ENCODE measurements around the gene MEN1. TPM values are rescaled to one million over a fixed set of nuclear protein-coding genes. Genes with fewer than 3 reads are reported as not detected.
A peak's percentile ranks its signal among the peaks of the same experiment; 100 is the strongest.

MEN1 gene
- total RNA-seq, 2 experiments from 2014 or later, result 25.8 to 29.0 TPM

GRCh38 chr11:64789331-64790204, 20.8 kb downstream of the MEN1 start:
- no peaks in the 10 kb centered on the region for H3K36me3 Mint-ChIP-seq (ENCODE audit: low read depth)
- DNase-seq (no peak), ATAC-seq (no peak)
- H3K9me3 Mint-ChIP-seq, result no peaks in the 10 kb centered on the region
- no peak overlapping the region for H3K27ac Mint-ChIP-seq
- H3K27me3 Mint-ChIP-seq, result no peaks in the 10 kb centered on the region
- POLR2A ChIA-PET, result interaction anchor here (0.7 to 1.2 kb wide), 5 partner anchors 8 to 57 kb away, joined by 3 read pairs; partner anchors contain the start of gene MAP4K2
- peaks cover 11% of the 10 kb centered on the region for H3K4me1 Mint-ChIP-seq (ENCODE audit: low read depth)
- TF ChIP-seq CTCF (IDR thresholded peaks at IDR 0.05), result no peak
- CTCF ChIA-PET, result interaction anchor here (1.0 to 2.0 kb wide), 2 partner anchors 13 to 225 kb away, joined by 3 to 17 read pairs; partner anchors contain the start of gene MAP4K2
- intact Hi-C loops (cut with micrococcal nuclease), result no loop called here
- no peak overlapping the region for H3K4me3 Mint-ChIP-seq

GRCh38 chr11:64788321-64789215, 21.8 kb downstream of the MEN1 start:
- ChIA-PET CTCF (interaction anchor here (0.6 to 2.0 kb wide), 8 partner anchors 10 to 315 kb away, joined by 3 to 17 read pairs (median 4); partner anchors contain the start of genes MAP4K2 and SF1), POLR2A (interaction anchor here (0.6 to 2.7 kb wide), 9 partner anchors 9 to 58 kb away, joined by 3 to 7 read pairs (median 3); partner anchors contain the start of gene MAP4K2)
- no peaks in the 10 kb centered on the region for H3K9me3 Mint-ChIP-seq
- no peaks in the 10 kb centered on the region for H3K27me3 Mint-ChIP-seq
- no peaks in the 10 kb centered on the region for H3K36me3 Mint-ChIP-seq (ENCODE audit: low read depth)
- no peak for ATAC-seq
- no peak overlapping the region for H3K4me3 Mint-ChIP-seq
- intact Hi-C loops (cut with micrococcal nuclease), result no loop called here
- no peak for TF ChIP-seq CTCF (IDR thresholded peaks at IDR 0.05)
- H3K27ac Mint-ChIP-seq, result no peak overlapping the region
- no peak for DNase-seq
- peaks cover 4% of the 10 kb centered on the region for H3K4me1 Mint-ChIP-seq (ENCODE audit: low read depth)

GRCh38 chr11:64787526-64788320, 22.6 kb downstream of the MEN1 start:
- peak overlapping the region; percentile 49 for H3K27ac Mint-ChIP-seq

More at GRCh38 chr11:64787526-64788320, 22.6 kb downstream of the MEN1 start:
- CTCF ChIA-PET, result interaction anchor here (0.6 to 2.0 kb wide), 7 partner anchors 9 to 315 kb away, joined by 3 to 17 read pairs (median 4); partner anchors contain the start of genes MAP4K2 and SF1
- H3K9me3 Mint-ChIP-seq, result no peaks in the 10 kb centered on the region
- no peaks in the 10 kb centered on the region for H3K36me3 Mint-ChIP-seq (ENCODE audit: low read depth)
- H3K4me1 Mint-ChIP-seq (ENCODE audit: low read depth), result peaks cover 4% of the 10 kb centered on the region
- ATAC-seq, result peak; percentile 78
- POLR2A ChIA-PET, result interaction anchor here (0.6 to 2.7 kb wide), 4 partner anchors 11 to 21 kb away, joined by 3 to 7 read pairs (median 3); partner anchors contain the start of gene MAP4K2
- H3K27me3 Mint-ChIP-seq, result no peaks in the 10 kb centered on the region
- no peak overlapping the region for H3K4me3 Mint-ChIP-seq
- peak; percentile 66 for TF ChIP-seq CTCF (IDR thresholded peaks at IDR 0.05)
- intact Hi-C loops (cut with micrococcal nuclease), result no loop called here
- peak; percentile 78 for DNase-seq

Data from activated CD8-positive, alpha-beta T cell treated with anti-CD3 and anti-CD28 coated beads for 36 hours (primary cell).